SIG-M5 (cell line): ENCODE measurements around the gene KIF5C.

Experiments
- DNase-seq: peaks from one replicate; lab custom pipeline; 2025; lab: John Stamatoyannopoulos, UW

The KIF5C gene

GRCh38 chr2:148888003-148888501 is 13.0 kb downstream of the KIF5C start:
- DNase-seq, result no peak

- no peak for DNase-seq
These were observed 14.0 kb downstream of the KIF5C start for GRCh38 chr2:148888986-148889385.

DNA sequence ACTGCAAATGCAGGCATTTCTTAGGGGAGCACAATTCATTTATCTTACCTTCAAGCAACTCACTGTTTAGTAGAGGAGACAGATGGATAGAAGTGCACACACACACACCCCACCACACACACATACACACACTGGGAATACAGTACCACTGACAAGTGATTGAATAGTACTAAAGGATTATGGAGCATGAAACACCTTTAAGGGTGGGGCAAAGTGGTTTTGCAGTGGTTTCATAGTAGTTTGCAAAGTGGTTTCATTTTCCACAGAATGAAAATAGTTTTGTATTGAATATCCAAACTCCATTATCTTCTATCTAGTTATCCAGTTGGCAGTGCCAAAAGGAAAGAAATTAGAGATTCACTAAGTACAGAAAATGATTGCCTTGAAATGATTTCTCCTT is 18.9 kb downstream of the KIF5C start:
- DNase-seq, result no peak

DNA sequence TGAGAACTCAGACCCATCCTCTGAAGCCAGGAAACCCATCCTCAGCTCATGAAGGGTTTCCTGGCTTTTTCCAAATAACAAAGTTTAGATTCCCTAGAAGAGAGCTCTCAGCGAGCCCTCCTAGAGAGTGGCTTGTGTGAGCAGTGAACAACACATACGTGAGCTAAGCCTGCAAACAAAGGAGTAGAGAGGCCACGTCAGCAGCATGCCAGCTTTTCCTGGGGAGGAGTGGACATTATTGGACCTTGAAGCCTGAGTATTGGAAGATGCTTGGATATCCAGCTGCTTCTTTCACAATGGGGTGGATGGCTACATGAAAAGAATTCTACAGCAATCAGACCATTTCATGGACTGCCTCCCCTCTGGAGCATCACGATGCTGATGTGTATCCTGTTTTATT is 21.1 kb downstream of the KIF5C start:
- no peak for DNase-seq

- no peak for DNase-seq
These were observed 24.8 kb downstream of the KIF5C start for GRCh38 chr2:148899638-148900318.

DNA sequence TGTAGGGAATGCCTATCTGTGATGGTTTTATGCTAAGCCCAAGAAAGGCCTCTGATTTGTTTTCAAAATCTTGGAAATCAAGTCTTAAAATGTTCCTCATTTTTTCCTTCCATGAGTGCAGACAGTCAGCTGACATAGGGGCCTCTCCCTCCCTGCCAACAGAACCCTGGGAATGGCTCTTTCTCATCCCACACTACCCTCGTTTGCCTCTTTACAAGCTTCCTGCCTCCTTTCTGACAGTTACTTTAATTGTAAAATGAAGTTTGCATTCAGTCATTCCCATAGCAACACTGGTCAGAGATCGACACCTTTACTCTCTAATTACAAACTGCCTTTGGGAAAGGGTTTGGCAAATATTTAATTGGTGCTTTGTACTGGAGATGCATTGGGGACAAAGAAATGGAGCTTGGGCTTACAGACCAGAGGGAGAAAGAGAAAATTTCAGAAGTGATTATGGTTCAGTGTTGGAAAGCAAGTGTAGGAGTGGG is 25.4 kb downstream of the KIF5C start:
- DNase-seq, result no peak

- no peak for DNase-seq
These were observed 26.1 kb downstream of the KIF5C start for GRCh38 chr2:148901142-148901541.

GRCh38 chr2:148902798-148903197 is 27.8 kb downstream of the KIF5C start:
- no peak for DNase-seq

- no peak for DNase-seq
These were observed 28.3 kb downstream of the KIF5C start for GRCh38 chr2:148903294-148903693.

- DNase-seq, result no peak
These were observed 29.0 kb downstream of the KIF5C start for GRCh38 chr2:148903979-148904378.

- no peak for DNase-seq
These were observed 31.1 kb downstream of the KIF5C start for GRCh38 chr2:148906124-148906523.

DNA sequence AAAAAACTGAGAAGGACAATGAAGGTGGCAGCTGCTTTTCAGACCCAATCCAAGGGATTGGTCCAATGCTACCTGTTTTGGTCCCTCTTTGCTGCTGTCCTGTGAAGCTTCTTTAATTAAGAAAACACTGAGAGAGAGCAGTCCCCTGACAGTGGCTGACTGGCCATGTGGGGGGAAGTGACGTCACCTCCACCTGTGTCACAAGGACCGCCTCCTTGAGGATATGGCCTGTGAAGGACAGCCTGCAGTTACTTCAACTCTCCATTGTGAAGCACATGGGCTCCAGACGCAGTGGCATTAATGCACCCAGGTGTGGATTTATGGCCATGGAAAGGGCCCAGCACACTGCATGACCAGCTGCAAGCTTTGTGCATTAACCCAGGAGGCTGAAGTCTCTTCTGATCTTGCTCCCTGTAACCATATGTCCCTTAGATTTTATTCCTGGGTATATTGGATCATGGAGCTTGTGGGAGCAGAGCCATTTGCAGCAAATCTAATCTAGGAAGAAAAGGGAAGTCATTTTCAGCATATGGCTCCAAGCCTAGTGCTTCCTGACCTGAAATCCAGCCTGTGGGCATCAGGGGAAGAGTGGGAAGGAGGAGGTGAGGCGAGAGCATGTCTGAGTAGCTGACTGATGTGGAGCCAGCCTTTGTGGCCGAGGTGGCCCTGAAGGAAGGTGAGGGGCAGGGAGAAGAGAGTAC is 32.2 kb downstream of the KIF5C start:
- DNase-seq, result no peak

DNA sequence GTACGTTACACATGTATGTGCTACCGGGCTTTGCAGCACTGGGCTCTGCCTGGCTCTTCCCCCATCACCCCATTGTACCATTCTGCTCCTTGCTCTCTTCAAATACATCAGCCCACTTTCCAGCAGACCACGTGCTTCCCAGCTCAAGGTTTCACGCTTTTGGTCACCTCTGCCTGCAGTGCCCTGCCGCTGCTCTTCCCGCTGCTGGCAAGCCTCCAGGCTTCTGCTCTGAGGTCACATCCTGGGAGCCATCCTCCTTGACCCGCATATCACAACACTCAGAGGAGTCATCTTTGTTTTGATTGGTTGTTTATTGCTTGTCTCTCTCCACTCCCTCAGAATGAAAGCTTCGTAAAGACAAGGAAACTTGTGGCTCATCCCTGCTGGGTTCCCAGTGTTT is 34.1 kb downstream of the KIF5C start:
- DNase-seq, result no peak

GRCh38 chr2:148913061-148913460 is 38.0 kb downstream of the KIF5C start:
- DNase-seq, result no peak

GRCh38 chr2:148913492-148913891 is 38.5 kb downstream of the KIF5C start:
- DNase-seq, result no peak

GRCh38 chr2:148914463-148914862 is 39.4 kb downstream of the KIF5C start:
- DNase-seq, result no peak

DNA sequence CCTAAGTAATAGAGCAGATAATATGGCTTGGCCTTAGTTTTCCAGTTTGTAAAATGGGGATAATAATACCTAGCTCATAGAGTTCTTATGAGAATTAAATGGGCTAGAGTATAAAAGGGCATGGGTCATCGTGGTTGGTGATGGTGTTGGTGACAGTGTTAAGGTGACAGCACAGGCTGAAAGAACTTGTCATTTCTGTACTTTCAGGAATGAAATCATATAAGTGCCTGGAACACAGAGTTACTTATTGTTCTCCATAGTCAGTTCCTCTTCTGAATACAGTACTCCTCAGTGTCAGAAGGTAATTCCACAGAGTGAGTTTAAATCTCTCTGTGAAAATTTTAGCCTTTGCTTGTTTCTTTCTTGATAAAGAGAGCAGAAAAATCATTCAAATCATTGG is 42.4 kb downstream of the KIF5C start:
- DNase-seq, result no peak

DNA sequence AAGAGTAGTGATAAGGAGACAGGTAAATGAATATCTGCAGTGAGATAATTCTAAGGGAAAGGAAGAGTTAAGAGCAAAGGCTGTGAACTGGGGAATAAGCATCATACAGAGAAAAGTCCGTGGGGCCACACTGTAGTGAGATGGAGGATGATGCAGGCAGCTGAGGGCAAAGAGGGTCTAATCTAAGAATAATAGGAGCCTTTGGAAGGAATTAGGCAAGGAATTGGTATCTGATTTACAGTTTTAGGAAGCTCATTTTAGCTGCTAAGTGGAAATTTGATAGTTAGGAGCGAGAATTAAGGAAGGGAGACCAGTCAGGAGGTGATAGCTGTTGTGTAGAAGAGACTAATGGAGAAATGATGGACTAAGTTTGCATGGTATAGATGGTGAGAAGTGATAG is 43.5 kb downstream of the KIF5C start:
- DNase-seq, result no peak

- DNase-seq, result no peak
These were observed 45.5 kb downstream of the KIF5C start for GRCh38 chr2:148920559-148920958.

GRCh38 chr2:148922062-148922461 is 47.0 kb downstream of the KIF5C start:
- no peak for DNase-seq

- DNase-seq, result no peak
These were observed 47.9 kb downstream of the KIF5C start for GRCh38 chr2:148922776-148923475.

GRCh38 chr2:148924514-148925178 is 49.6 kb downstream of the KIF5C start:
- no peak for DNase-seq
